Measurements from ENCODE around the gene SLC10A4. TPM values are rescaled to one million over a fixed set of nuclear protein-coding genes. Genes with fewer than 3 reads are reported as not detected.

SLC10A4 gene
- total RNA-seq, 2 donors from 2014 or later: 0.19 TPM; not detected in 1

DNA sequence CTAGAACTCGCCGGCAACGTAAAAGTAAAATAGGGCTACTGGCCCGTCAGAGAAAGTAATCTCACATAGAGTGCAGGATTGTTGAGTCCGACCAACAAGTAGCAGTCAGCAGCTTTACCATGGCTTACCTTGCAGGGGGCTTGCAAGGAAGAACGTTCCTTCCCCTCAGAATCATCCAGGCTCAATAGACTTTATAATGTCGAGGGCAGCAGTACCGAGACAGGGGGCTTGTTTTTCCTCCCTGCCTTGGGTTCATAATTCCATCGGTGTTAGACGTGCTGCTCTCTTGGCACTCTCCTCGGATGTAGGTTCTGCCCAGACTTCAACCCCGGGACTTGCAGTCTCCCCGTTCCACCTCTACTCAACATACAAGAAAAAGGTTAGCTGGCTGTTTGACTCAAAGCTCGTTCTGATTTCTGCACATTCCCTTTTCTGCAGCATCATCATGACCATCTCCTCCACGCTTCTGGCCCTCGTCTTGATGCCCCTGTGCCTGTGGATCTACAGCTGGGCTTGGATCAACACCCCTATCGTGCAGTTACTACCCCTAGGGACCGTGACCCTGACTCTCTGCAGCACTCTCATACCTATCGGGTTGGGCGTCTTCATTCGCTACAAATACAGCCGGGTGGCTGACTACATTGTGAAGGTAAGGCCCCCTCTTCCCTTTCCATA lies 1.5 kb downstream of the SLC10A4 start:
- intact Hi-C loops (cut with DNase I): no loop called here

DNA sequence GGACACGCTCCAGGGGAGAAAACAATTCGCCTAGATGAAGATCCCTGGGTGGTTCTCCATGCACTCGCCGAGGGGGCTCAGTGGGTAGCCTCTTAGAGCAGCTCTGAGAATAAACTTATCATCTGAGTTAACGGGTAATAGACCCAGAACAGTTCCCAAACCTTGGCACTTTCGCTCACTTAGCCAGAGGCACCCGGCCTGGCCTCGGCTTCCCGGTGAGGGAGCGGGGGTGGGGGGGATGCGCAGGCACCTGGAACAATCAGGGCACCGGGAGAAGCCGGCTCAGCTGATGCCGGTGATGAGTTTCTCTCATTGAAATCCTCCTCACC lies 6.5 kb downstream of the SLC10A4 start:
- intact Hi-C loops (cut with DNase I): no loop called here
- DNase-seq (ENCODE audit: low spot score): no peak

More for the DNA sequence above, 1.5 kb downstream of the SLC10A4 start:
- DNase-seq (ENCODE audit: low spot score): no peak

DNA sequence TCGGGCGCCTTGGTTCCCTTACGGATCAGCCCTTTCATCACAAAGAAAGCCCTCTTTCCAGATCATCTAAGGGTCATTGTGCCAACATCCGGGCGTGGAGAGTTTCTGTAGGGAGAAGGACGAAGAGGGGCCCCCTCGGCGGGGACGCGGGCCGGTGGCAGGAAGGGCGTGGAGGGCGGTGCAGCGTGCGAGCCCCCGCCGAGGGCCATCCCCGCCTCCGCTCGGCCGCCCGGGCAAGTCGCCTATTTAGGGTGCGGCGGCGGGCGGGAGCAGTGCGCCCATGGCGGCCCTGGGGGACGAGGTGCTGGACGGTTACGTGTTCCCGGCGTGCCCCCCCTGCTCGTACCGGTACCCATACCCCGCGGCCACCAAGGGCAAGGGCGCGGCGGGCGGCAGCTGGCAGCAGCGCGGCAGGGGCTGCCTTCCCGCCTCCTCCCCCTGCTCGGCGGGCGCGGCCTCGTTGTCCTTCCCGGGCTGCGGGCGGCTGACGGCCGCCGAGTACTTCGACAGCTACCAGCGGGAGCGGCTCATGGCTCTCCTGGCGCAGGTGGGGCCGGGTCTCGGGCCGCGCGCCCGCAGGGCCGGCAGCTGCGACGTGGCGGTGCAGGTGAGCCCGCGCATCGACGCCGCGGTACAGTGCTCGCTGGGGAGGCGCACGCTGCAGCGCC lies 7.0 kb downstream of the SLC10A4 start, which contains the start of gene ZAR1:
Gene ZAR1 (plus strand): TSS at position 241 of the 668 bp plus-strand sequence. CDS start 40 bp downstream, at position 281.
- DNase-seq (ENCODE audit: low spot score): no peak
- intact Hi-C loops (cut with DNase I): no loop called here

DNA sequence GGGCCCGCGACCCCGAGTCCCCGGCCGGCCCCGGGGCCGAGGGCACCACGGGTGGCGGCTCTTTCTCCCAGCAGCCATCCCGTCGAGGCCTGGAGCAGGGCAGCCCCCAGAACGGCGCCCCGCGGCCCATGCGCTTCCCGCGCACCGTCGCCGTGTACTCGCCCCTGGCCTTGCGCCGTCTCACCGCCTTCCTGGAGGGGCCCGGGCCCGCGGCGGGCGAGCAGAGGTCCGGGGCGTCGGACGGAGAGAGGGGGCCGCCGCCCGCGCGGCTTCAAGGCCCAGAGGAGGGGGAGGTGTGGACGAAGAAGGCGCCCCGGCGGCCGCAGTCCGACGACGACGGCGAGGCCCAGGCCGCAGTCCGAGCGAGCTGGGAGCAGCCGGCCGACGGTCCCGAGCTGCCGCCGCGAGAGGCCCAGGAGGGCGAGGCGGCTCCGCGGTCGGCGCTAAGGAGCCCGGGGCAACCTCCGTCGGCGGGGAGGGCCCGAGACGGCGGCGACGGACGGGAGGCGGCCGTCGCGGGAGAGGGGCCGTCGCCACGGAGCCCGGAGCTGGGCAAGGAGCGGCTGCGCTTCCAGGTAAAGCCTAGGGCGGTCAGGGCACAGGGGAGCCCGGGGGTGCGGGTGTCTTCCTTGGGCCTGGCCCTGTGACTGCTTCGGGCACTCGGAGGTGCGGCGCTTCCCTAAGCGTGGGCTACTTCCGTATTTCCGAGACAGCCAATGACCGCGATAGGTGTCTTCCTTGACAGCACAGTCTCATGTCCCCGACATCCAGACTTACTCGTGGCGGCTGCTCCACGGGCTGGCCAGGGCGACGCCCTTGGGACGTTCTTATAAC lies 7.8 kb downstream of the SLC10A4 start:
- no peak for DNase-seq (ENCODE audit: low spot score)
- intact Hi-C loops (cut with DNase I): no loop called here

DNA sequence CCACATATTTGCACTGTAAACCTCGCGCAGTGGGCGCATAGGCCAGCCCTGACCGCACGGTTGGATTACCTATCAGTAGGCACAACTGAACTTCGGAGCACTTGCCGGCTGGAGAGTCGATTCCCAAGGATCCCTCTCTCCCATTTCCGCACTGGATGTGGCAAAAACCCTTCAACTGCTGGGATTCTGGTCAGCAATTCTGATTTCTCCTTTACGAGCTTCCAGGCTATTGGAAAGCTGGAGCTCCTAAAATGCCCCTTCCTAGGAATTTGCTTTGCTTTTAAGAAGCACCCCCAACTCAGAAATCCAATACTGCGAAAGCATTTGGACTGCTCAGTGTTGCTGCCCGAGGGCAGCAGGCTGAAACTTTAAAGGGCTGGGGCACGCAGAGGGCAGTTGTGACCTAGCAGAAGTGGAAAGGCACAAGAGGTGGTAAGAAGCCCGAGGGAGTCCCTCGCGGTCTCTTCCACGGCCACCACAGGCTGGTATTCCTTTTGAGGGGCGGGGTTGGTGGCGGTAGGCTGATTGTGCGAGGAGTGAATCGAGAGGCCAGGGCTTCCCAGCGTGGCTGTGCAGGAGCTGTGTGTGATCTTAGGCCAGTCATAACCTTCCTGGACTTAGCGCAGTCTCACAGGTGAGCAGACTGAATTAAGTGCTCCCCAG lies 8.5 kb downstream of the SLC10A4 start:
- no peak for DNase-seq (ENCODE audit: low spot score)
- intact Hi-C loops (cut with DNase I): no loop called here

DNA sequence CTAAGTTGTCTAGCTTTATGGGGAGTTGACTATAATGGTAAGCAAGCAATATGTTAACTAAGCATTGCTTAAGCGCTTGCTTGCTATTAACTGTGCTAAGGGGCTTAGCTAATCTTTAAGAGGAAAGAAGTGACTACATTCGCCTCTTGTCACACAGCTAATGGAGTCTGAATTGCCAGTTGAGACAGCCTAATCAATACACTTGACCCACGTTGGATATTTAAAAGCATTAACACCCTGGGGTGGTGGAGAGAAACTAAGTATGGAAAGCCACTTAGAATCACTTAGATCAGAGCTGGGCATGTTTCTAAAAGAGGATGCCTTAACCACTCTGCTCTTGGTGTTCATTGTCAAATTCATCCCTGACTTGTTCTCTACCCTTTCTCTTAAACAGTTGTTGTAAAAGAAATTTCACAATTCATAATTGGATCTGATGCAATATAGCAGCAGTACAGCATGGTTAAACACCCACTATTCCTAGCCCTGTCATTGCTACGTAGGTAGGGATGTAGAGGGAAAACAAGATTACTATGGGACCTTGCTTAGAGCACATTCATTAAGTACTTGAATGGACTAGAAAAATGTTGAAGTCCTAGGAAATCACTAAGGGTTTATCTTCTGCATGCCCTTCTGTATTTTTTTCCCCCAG lies 10.4 kb downstream of the SLC10A4 start:
- intact Hi-C loops (cut with DNase I): no loop called here
- DNase-seq (ENCODE audit: low spot score): no peak

DNA sequence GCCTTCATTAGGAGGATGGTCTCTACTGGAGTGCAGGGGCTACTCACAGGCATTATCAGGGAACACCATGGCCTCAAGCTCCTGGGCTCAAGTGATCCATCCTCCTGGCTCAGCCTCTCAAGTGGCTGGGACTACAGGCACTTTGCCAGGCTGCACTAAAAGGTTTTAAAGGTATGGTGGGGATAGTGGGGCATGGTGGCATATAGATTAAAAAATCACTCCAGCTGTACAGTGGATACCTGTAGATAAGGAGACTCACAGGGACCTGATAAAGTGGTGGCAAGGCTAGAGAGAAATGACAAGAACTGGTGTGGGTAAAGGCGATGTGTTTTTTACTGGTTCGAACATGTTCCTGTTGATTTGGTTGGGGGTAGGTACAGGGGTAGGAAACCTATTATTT lies 12.8 kb downstream of the SLC10A4 start:
- intact Hi-C loops (cut with DNase I): no loop called here
- DNase-seq (ENCODE audit: low spot score): no peak

DNA sequence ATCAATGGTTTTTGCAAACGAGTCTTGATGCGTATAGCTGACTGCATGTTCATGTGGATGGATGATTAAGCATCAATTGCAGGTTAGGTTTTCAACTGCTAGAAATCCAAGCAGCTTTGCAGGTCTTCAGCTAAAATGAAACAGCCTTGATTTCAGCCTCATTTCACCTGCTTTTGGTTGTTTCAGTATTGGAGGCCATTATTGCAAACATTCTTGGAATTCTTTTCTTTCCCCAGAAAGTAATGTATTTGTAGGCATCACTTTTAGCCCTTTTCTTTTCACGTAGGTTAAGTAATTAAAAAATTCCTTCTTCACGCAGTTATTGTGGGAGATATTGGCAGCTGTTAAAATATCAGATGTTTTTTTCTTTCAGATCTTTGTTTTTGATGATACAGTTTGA lies 15.8 kb downstream of the SLC10A4 start:
- no peak for DNase-seq (ENCODE audit: low spot score)
- intact Hi-C loops (cut with DNase I): no loop called here

DNA sequence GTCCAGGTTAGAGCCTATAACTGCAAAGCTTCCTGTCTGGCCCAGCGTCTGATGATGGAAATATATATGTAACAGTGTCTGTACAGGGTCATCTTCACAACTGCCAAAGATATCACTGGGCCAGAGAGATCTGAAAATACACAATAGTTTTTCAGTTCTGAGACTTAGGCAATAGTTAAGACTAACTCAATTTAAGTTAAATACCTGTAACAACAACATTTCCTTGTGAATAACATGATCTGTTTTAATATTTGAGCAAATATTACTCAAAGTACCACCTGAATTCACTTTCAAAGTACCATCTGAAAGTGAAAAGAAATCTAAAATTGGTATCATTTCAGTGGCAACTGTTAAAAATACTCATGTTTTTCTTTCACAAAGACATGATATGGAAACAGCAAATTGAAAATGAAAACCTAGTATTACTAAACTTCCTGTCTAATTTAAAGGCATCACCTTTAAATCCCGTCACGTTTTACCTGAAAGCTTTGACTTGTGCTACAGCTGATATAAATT lies 16.5 kb downstream of the SLC10A4 start:
- intact Hi-C loops (cut with DNase I): no loop called here
- DNase-seq (ENCODE audit: low spot score): no peak

DNA sequence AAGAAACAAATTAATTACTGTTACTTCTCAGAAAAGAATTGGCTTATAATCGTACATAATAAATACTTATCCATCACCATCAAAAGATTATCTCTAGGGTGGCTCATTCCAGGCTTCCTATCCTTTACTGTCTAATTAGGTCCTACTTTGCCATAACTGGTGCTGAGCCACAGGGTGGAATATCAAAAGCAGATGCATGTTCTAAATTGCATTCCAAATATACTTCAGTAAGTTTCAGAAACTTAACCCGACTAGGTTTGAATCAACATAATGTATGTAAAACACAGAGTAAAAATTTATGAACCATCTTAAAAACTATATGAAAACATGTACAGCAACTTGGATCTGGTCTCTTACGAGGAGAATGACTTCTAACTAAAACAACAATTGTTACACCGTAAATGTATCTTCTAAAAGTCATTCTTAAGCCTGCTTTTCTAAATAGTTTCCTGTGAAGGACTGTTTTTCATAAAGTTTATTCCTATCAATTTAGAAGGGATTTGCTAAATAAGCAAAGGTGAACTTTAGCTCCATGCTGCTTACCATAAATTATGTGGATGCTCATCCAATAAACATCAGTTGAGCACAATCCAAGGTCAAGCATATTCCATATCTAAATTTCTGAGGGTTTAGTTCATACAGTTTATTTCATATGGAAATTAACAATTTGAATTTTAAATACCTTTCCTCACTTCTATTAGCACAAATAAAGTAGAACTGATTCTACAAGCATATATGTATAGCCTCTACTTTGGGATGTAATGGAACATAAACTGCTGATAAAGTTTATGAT lies 20.3 kb downstream of the SLC10A4 start:
- DNase-seq (ENCODE audit: low spot score): no peak
- intact Hi-C loops (cut with DNase I): no loop called here

DNA sequence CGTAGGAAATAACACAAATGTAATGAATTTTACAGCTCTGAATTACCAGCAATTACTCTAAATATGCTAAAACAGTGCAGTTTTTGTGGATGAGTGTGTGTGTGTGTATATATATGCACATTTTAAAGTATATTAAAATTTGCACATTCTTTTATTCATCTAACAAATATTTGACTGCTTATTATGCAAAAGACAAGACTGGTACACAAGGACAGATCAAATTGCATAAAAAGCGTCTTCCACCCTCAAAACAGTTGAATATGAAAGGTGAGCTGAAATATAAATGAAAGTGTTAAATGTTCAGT lies 20.8 kb downstream of the SLC10A4 start:
- no peak for DNase-seq (ENCODE audit: low spot score)
- intact Hi-C loops (cut with DNase I): no loop called here

DNA sequence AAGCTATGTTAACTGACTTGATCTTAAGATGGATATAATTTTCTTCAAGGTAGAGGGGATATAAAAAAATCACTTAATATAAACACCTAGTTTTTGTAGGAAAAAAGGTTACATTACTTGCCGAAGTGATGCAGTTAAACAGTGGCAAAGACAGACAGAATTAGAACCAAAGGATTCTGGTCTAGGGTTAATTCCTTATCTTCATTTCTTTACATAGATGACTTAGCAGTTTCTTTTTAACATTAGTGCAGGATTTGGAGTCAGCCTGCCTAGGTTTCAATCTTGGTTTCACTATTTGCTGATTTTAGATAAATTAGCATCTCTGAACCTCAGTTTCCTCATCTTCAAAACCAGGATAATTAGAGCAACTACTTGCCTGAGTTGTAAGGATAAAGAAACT lies 21.2 kb downstream of the SLC10A4 start:
- intact Hi-C loops (cut with DNase I): no loop called here
- no peak for DNase-seq (ENCODE audit: low spot score)

DNA sequence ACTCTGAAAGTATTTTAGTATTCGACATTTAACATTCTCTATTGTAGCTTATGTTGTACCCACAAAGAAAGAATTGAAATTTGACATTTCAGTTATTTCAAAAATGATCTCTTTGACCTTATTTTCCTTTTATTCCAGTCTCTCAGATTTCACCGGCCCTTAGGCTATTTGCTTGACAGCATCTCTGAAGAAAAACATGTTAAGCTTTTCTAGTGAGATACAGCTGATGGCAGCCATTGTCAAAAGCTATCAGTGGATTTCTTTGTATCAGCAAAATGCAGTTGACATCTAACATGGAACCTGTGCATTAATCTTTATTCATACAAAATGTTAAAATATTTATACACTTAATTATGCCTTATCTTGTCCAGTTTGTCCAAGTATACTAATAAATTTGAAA lies 23.6 kb downstream of the SLC10A4 start:
- intact Hi-C loops (cut with DNase I): no loop called here
- DNase-seq (ENCODE audit: low spot score): no peak

DNA sequence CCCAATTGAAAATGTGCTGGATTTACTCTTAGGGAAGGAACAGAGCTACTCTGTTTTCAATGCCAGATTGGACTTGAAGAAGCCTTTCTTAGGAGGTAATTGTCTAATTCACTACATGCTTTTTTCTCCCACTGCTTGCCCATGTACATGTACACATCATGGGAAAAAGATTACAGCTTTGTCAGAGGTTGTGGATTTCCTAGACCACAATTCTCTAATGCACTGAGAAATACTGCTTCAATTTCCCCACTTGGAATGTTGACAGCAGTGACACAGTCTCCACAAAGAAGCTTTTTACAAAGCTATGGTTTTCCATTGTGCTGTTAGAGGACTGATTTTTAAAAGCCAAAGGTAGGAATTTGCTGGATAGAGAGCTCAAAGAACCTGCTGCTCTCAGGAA lies 26.4 kb downstream of the SLC10A4 start:
- intact Hi-C loops (cut with DNase I): no loop called here
- no peak for DNase-seq (ENCODE audit: low spot score)

DNA sequence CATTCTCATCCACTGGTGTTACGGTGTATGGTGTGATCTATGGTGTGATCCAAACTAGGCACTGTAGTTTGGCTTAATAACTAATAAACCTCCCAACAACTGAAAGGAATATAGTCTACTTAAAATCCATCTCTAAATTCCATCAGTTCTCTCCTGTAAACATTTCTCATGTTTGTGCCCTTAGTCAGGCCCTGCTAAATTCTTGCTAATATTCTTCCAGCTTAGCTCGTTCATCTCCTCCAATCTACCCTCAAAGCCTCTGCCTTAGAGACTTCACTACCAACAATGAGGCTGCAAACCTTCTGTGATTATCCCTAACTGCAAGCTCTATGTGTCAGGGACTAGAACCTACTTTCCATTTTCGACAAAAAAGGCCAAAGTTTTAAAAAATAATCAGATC lies 35.0 kb downstream of the SLC10A4 start:
- no peak for DNase-seq (ENCODE audit: low spot score)
- intact Hi-C loops (cut with DNase I): no loop called here

DNA sequence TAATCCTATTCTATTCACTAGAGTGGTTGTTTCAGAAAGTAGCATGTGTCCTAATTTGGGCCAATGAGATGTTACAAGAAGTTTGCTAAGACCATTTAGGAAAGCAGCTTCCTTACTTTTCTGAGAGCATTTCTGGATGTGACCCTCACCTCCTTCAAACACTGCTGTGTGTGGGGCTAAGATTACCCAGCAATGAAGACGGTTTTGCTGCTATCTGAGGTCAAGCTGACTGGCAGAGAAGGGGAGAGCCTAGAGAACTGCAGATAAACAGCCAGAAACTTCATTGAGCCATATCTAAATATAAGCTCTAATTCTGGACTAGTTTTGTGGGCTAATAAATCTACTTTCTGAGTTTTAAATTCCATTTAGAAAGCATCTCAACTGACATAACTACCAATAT lies 43.3 kb downstream of the SLC10A4 start:
- DNase-seq (ENCODE audit: low spot score): no peak
- intact Hi-C loops (cut with DNase I): no loop called here

DNA sequence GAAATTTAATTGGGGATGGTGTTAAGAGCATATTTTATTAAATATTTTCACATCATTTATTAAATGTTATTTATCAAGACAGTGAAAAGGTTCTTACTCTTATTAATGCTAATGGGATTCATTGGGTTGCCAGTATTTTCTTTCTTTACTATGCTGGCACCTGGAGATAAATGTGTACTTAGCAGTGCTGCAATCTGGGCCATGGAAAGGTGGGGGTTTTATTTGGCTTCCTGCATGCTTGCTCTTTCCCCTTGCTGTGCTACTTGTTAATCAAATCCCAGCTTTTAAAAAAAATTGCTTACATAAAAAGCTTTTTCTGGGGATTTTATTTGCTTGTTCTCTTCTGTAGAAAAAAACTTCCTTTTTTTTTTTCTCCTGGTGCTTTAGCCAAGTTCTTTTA lies 55.2 kb downstream of the SLC10A4 start:
- DNase-seq (ENCODE audit: low spot score): no peak
- intact Hi-C loops (cut with DNase I): no loop called here
